Measurements from ENCODE around the gene STX16.

- TF ChIP-seq POLR2A (IDR thresholded peaks at IDR 0.05; ENCODE audit: low read depth, low read length): no peak
- TF ChIP-seq POLR2AphosphoS5 (IDR thresholded peaks at IDR 0.05; ENCODE audit: low read depth, low read length): no peak
- TF ChIP-seq TAF1 (IDR thresholded peaks at IDR 0.05; ENCODE audit: borderline replicate concordance, low read depth, low read length): no peak
Measured at GRCh38 chr20:58669287-58670006, 18.4 kb downstream of the STX16 start.

Measured in GM12892 (cell line).